ENCODE results near the gene TXNDC11. TPM values are rescaled to one million over a fixed set of nuclear protein-coding genes. Genes with fewer than 3 reads are reported as not detected.

Gene TXNDC11
- total RNA-seq, 1 experiment from 2014 or later, result 11.1 TPM

- Mint-ChIP-seq H3K4me1 (no peaks in the 10 kb centered on the region), H3K27me3 (ENCODE audit: low read depth) (no peaks in the 10 kb centered on the region), H3K27ac (no peak overlapping the region), H3K36me3 (no peaks in the 10 kb centered on the region), H3K4me3 (no peak overlapping the region), H3K9me3 (no peaks in the 10 kb centered on the region)
- CTCF ChIA-PET, result interaction anchor here (0.9 to 3.2 kb wide), 5 partner anchors 10 to 255 kb away, joined by 3 to 11 read pairs (median 3); no protein-coding TSS in a partner anchor
- DNase-seq (ENCODE audit: low spot score) (no peak), ATAC-seq (no peak)
- POLR2A ChIA-PET, result interaction anchor here (0.6 to 0.7 kb wide), 2 partner anchors 33 to 1436 kb away, joined by 3 read pairs; no protein-coding TSS in a partner anchor
- TF ChIP-seq ZBTB21 (CRISPR knock-in tag; IDR thresholded peaks at IDR 0.05; ENCODE audit: borderline replicate concordance) (no peak), ZMAT4 (CRISPR knock-in tag; IDR thresholded peaks at IDR 0.05) (no peak), MYBL2 (CRISPR knock-in tag; IDR thresholded peaks at IDR 0.05) (no peak), SMAD3 (CRISPR knock-in tag; IDR thresholded peaks at IDR 0.05; ENCODE audit: borderline replicate concordance) (no peak), USF2 (CRISPR knock-in tag; IDR thresholded peaks at IDR 0.05) (no peak), CTCF (IDR thresholded peaks at IDR 0.05) (no peak), TP53 (CRISPR knock-in tag; IDR thresholded peaks at IDR 0.05) (no peak), ZSCAN18 (CRISPR knock-in tag; IDR thresholded peaks at IDR 0.05) (no peak), E2F5 (CRISPR knock-in tag; IDR thresholded peaks at IDR 0.05) (no peak)
These were observed 91.7 kb downstream of the TXNDC11 start for GRCh38 chr16:11650641-11651591.

- TF ChIP-seq ZSCAN18 (CRISPR knock-in tag; IDR thresholded peaks at IDR 0.05), result no peak
- no peak for TF ChIP-seq NR2C2 (CRISPR knock-in tag; IDR thresholded peaks at IDR 0.05)
- TF ChIP-seq ZNF281 (CRISPR knock-in tag; IDR thresholded peaks at IDR 0.05), result no peak
- TF ChIP-seq IRF2 (CRISPR knock-in tag; IDR thresholded peaks at IDR 0.05; ENCODE audit: borderline replicate concordance, low read depth), result no peak
- TF ChIP-seq ZBTB43 (CRISPR knock-in tag; IDR thresholded peaks at IDR 0.05), result no peak
- no peak for TF ChIP-seq ATF3 (CRISPR knock-in tag; conservative IDR thresholded peaks at IDR 0.05)
- TF ChIP-seq CTCF (IDR thresholded peaks at IDR 0.05), result no peak
- no peak for TF ChIP-seq CREB1 (CRISPR knock-in tag; IDR thresholded peaks at IDR 0.05)
- TF ChIP-seq NFYB (CRISPR knock-in tag; conservative IDR thresholded peaks at IDR 0.05; ENCODE audit: low read depth), result no peak
- Mint-ChIP-seq H3K27ac (no peak overlapping the region), H3K36me3 (no peaks in the 10 kb centered on the region), H3K4me3 (no peak overlapping the region), H3K27me3 (ENCODE audit: low read depth) (no peaks in the 10 kb centered on the region), H3K9me3 (no peaks in the 10 kb centered on the region), H3K4me1 (no peaks in the 10 kb centered on the region)
- ATAC-seq (no peak), DNase-seq (ENCODE audit: low spot score) (no peak)
- POLR2A ChIA-PET, result no interaction called here
- CTCF ChIA-PET, result interaction anchor here (0.6 to 3.2 kb wide), 3 partner anchors 13 to 117 kb away, joined by 3 to 11 read pairs (median 3); no protein-coding TSS in a partner anchor
These were observed 93.4 kb downstream of the TXNDC11 start for GRCh38 chr16:11649276-11649675.
